Measurements from ENCODE around the gene LGALS14. TPM values are rescaled to one million over a fixed set of nuclear protein-coding genes. Genes with fewer than 3 reads are reported as not detected.

The LGALS14 gene
- total RNA-seq, 1 experiment from 2014 or later: not detected

- DNase-seq (ENCODE audit: low read depth): no peak
These were observed 41.4 kb downstream of the LGALS14 start for GRCh38 chr19:39745643-39746042.

- DNase-seq (ENCODE audit: low read depth): no peak
These were observed 42.7 kb downstream of the LGALS14 start for GRCh38 chr19:39746836-39747529.

- no peak for DNase-seq (ENCODE audit: low read depth)
These were observed 45.7 kb downstream of the LGALS14 start for GRCh38 chr19:39749981-39750380.

- no peak for DNase-seq (ENCODE audit: low read depth)
These were observed 48.1 kb downstream of the LGALS14 start for GRCh38 chr19:39752390-39752789.

DNA sequence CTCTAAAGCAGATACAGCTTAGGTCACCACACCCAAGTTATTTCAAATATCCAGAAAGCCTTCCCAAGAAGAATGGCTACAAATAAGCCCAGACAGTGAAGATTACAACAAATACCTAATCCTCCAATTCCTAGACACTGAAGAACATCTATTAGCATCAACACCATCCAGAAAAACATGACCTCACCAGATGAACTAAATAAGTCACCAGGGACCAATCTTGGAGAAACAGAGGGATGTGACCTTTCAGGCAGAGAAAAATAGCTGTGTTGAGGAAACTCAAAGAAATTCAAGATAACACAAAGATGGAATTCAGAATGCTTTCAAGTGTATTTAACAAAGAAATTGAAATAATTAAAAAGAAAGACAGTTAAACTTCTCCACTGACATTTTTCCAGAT, 48.5 kb downstream of the LGALS14 start:
- DNase-seq (ENCODE audit: low read depth): no peak

DNA sequence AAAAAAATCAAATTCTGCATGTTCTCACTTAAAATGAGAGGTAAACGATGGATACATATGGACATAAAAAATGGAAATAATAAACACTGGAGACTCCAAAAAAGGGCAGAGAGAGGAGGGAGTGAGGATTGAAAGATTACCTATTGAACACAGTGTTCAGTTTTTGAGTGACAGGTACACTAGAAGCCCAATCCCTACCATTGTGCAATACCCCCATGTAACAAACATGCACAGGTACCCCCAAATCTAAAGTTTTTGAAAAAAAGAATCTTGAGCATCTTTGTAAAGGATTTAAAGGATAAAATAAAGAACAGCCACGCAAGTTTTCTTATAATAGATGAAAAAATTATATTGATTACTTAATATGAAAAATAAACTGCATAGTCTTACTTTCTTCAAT, 50.3 kb downstream of the LGALS14 start:
- DNase-seq (ENCODE audit: low read depth): no peak

DNA sequence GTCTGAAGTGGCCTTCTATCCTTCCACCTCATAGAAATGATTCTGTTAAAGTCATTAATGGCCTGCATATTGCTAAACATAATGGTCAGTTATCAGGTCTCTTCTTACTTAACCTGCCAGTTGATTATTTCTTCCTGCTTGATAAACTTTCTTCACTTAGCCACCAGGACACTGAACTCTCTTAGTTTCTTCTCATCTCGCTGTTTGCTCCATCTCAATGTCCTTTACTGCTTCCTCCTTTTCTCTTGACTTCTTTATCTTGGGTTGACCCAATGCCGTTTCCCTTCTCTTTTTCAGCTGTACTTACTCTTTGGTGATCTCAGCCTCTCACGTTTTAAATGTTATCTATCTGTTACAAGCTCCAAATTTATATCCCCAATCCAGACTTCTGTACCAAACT, 50.7 kb downstream of the LGALS14 start:
- no peak for DNase-seq (ENCODE audit: low read depth)

Small RNA genes within 50 kb of the gene (small RNA-seq; reads per million reads assigned to genes)
- gene RPS29P27: not detected

Other genes with a start within 250 kb of the LGALS14 start
- 158 and 199 TPM in 2 replicates for gene TIMM50, start 223.6 kb upstream of the LGALS14 start, total RNA-seq (2014; rRNA removed; shearing (Covaris generic))
- 0.80 and 1.2 TPM in 2 replicates for gene DLL3, start 205.5 kb upstream of the LGALS14 start, total RNA-seq (2014; rRNA removed; shearing (Covaris generic))
- not detected in 2 replicates for gene SELENOV, start 189.3 kb upstream of the LGALS14 start, total RNA-seq (2014; rRNA removed; shearing (Covaris generic))
- 4.6 and 5.1 TPM in 2 replicates for gene EID2B, start 171.6 kb upstream of the LGALS14 start, total RNA-seq (2014; rRNA removed; shearing (Covaris generic))
- 19.4 and 21.8 TPM in 2 replicates for gene EID2, start 164.3 kb upstream of the LGALS14 start, total RNA-seq (2014; rRNA removed; shearing (Covaris generic))
- gene LGALS13, start 102.0 kb upstream of the LGALS14 start, total RNA-seq (2014; rRNA removed; shearing (Covaris generic)): not detected in 2 replicates
- gene LGALS16, start 48.6 kb upstream of the LGALS14 start, total RNA-seq (2014; rRNA removed; shearing (Covaris generic)): not detected in 2 replicates
- gene CLC, start 33.5 kb downstream of the LGALS14 start, total RNA-seq (2014; rRNA removed; shearing (Covaris generic)): not detected in 2 replicates
- not detected in 2 replicates for gene LEUTX, start 74.4 kb downstream of the LGALS14 start, total RNA-seq (2014; rRNA removed; shearing (Covaris generic))
- gene DYRK1B, start 129.7 kb downstream of the LGALS14 start, total RNA-seq (2014; rRNA removed; shearing (Covaris generic)): 0.60 and 1.3 TPM in 2 replicates
- gene FBL, start 141.9 kb downstream of the LGALS14 start, total RNA-seq (2014; rRNA removed; shearing (Covaris generic)): 265 and 384 TPM in 2 replicates
- gene FCGBP, start 230.2 kb downstream of the LGALS14 start, total RNA-seq (2014; rRNA removed; shearing (Covaris generic)): 0.20 and 0.26 TPM in 2 replicates